Fibroblast of skin of back (primary cell): Measurements from ENCODE around the gene TAF4B.
"Not testable (repeated sequence)": the region's sequence is repeated elsewhere in the genome, so short reads cannot be mapped to it uniquely, and the experiment has no call there.

Source experiments
- DNase-seq: peaks from one replicate; pipeline ENCODE4 v3.0.0-alpha.2; 2013

Gene TAF4B

DNA sequence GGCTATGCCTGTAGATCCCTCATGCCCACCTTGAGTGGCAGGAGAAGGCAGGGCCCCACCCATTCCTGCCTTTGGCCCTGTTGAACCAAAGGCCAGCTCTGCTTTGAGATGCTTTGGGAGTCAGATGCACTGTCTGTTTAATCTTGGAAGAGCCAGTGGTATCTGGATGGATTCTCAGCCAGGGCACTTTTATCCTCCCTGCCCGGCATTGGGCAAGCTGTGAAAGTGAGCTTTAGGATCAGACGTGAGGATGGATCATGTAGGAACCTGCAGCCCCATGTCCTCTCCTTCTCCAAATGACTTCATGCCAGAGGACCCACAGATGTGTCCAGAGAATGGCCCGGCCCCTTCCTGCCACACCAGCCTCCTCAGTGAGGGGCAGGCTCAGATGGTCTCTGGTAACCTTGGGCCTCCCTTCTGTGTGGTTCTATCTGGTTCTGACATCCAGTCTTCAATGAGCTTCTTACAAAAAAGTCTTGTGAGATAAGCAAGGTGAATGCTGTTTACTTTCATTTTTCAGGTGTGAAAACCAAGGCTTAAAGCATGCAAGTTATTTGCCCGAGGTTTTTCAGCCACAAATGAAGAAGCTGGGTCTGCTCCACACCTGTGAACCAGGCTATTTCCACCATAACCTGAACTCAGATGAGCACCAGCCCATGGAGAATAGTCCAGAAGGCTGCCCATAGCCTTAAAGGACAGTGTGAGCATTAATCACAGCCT is 198.3 kb downstream of the TAF4B start:
- DNase-seq = no peak

DNA sequence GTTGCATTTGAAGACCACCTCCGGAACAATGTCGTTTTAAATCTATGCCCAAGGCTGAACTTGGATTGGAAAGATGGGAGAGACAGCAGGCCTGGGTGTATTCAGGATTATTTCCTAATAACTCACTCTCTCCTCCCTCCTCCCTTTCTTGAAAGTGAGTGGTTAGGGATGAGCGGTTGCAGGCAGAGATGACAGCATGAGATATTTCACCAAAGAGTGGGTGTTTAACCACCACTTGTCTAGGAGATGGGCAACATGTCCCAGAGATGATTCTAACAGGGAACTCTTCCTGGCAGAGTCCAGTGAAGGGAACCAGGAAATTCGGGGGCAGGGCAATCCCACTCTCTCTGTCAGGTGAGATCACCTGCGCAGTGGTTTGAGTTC is 198.9 kb downstream of the TAF4B start:
- no peak for DNase-seq

DNA sequence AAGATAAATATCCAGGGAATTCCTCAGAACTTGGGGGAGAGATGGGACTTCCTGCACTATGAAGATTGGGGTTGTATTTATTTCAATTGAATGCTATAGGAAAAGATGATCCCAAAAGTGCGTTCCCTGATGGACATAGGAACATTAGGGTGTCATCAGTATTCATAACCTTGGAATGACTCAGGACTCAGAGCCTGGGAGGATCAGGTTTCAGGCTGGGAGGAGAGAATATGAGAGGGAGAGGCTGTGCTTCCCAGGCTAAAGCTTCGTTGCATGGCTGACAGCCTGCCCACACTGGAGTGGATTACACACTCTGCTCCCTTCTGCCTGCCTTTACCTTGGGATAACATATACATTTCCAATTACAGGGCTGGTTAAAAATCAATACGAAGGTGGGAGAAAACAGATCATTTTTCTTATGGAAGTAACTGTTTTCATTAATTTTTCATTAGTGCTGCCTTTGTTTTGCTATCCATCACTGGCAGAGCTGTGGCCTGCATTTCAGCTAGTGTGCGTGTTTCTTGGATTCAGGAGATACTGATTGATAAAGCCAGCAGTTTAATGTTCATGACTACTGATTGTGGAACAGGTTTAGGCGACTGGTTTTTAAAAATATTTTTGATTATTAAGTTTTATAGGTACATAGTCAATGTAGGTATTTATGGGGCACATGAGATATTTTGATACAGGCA is 203.4 kb downstream of the TAF4B start:
- DNase-seq = peak; percentile 90

DNA sequence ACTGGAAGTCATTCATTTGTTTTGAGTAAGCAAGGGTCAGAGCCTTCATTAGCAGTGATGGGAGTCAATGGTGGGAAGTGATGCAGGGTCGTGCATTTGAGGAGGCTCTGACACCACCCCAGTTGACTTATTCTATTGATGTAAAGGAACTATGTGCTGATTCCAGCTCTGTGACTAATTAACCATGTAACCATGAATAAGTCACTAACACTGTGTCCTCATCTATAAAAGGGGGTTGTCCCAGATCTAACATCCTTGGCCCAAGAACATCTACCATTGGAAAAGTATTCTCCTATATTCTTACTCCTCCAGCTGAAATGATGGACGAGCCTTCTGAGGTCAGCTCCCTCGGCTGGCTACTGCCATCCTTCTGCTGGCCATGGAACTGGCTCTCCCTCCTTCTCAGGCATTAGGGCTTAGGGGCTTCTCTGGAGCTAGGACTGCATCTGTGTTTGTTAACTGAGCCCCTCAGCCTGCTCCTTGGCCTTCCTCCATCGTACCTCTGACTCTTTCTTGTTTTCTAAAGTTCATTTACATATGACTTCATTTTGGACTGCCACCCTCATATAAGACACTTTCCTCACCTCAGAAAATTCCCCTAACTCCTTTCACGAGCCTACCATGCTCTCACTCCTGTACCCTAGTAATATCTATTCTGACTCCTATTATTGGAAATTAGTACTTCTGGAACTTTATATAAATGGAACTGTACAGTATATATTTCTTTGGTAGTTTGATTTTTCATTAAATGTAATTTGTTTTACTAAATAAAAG is 206.6 kb downstream of the TAF4B start:
- DNase-seq = no peak

DNA sequence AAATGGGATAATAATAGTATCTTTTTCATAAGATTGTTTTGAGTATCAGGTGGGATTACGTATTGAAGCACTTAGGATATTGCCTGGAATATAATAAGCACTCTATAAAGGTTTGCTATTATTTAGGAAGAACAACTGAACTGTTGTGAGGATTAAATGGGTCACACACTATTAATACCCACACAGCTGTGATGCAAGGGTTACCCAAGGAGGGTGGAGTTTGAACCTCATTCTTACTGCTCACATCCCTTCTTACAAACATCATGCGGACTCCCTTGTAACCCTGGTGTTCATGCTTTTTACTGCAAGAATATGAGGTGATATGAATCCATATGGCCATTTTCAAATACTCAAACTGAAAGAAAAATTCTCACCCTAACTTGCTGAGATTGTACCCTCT is 208.6 kb downstream of the TAF4B start:
- no peak for DNase-seq

DNA sequence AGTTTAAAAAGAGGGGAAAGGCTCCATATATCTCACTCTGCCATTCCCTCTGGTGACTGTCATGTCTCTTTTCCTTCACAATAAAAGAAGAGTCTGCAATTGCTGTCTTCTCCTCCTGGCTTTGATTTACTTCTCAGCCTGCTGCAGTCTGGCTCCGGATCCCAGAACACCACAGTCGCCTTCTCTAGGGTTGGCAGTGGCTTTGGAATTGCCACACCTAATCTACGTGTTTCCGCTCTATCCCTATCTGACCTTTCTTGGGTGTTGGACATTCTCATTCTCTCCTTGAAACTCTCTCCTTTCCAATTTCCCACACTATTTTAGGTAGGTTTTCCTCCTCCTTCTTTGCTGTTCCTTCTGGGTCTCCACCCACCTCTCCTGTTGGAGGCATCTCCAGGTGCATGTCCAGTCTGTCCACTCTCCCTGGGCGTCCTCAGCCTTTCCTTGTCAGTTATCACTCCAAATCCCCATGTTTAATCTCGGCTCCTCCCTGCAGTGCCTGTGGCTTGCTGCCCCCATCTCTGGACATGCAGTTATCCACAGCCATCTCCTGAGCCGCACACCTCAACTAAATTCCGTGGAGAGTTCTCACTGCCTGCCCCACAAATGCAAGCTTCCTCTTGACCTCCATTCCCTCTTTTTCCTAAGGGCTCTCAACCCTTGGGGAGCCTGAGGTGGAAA is 209.3 kb downstream of the TAF4B start:
- DNase-seq = no peak

DNA sequence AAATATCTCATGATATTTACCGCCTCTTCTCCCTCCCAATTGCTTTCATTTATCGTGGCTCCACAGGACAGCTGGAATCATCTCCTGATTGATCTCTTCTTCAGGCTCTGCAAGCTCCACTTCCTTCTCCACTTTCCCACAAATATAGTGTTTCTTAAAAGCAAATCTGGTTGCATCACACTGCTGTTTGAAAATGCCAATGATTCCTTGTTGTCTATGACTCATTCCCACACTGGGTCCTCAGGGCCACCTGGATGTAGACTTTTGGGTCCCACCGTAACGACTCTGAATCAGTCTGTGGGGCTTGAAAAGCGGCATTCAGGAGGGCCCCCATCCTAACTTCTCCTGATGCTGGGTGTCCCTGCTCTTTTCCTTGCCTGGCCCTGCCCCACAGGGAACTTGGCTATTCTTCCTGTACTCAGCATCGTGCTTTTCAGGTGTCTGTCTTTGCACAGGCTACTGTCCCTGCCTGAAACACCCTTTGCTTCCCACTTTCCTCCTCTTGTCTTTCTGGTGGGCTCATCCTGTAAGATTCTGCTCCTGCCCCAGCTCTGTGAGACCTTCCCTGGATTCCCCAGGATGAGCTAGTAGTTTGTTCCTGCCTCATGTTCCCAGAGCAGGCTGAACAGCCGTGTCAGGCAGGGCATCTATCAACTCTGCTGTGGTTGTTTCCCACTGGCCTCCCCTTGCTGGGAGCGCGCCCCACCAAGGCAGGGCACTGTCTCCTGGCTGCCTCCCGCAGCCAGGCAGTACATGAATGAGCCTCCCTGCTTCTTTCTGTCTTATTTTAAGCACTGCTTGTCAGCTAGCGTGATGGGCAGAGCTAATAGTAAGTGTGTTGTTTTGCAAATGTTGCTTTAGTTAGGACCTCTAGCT is 210.2 kb downstream of the TAF4B start:
- peak; percentile 73 for DNase-seq

DNA sequence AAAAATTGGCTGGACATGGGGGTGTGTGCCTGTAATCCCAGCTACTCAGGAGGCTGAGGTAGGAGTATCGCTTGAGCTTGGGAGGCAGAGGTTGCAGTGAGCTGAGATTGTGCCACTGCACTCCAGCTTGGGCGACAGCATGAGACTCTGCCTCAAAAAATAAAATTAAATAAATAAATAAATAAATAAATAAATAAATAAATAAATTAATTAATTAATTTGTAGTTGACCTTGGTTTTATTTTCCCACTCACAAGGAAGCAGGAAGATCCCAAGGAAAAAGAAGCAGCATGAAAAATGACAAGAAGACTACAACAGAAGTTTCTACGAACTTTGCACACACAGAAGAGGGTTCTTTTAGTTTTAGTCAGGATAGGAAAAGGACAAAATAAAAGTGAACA is 211.4 kb downstream of the TAF4B start:
- DNase-seq = not testable (repeated sequence)

DNA sequence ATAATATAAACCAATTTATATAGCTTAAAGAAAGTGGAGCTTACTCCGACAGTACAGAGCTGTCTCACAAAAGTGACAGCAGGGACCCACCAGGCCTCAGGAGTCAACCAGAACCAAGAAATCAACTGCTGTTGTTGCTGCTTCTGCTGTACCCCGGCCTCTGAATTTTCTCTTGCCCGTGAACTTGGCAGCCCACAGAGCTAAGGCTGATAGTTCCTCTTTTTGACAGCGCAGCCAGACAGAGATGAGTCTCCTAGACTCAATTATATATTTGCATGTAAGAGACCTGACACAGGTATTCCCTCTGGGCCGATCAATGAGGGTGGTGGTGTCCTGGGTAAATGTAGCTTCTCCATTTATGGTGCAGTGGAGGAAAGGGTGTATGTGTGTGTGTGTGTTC is 212.7 kb downstream of the TAF4B start:
- no peak for DNase-seq

DNA sequence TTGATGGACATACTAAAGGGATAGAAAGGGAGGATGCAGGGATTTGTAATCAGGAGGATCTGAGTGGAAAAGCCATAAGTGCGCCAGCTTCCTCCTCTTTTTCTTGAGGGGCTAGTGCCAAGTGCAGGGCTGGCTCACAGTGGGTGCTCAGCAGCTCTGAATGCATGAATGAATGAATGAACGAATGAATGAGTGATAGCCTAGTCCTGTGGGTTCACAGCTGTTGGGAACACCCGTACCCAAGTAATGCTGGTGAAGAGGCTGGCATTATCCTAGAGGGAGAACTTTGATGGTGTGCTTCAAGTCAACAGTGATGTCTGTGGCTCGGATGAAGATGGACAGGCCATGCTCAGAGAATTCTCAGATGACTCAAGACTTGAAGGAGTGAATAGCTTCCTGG is 213.3 kb downstream of the TAF4B start:
- DNase-seq = no peak

DNA sequence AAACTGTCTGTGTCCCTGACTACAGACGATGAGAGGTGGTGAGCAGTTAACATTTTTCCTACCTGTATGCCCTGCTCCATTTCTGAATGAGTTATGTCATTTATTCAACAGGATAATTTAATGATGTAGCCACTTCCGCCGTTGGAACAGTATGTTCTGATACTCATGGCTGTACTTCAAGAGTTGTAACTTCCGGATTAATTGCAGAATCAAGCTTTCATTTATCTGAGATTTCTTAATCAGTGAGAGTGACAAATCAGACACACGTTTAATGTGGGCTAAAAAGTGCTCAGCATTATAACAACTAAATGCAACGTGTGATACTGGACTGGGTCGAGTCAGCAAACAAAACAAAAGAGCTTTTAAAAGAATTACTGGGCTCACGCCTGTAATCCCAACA is 214.4 kb downstream of the TAF4B start:
- no peak for DNase-seq
